GM23248 (cell line): ENCODE data around the gene XXYLT1. TPM values are rescaled to one million over a fixed set of nuclear protein-coding genes. Genes with fewer than 3 reads are reported as not detected.

Source experiments
- DNase-seq: peaks from one replicate; pipeline ENCODE4 v3.0.0-alpha.2; 2015
- H2AFZ ChIP-seq: fragments of 200-600 bp; sonication (generic); 2 replicates; pipeline ENCODE4 v1.6.1; 2016; ENCODE audit warnings: antibody characterized with exemption
- H3F3A ChIP-seq: fragments of 200-600 bp; sonication (generic); 2 replicates; pipeline ENCODE4 v1.6.1; 2016; ENCODE audit warnings: mild to moderate bottlenecking, antibody characterized with exemption, mixed run types; ENCODE audit not compliant: insufficient read depth
- H3K27ac ChIP-seq: fragments of 200-600 bp; sonication (generic); 2 replicates; pipeline ENCODE4 v1.5.1; 2016; ENCODE audit warnings: mild to moderate bottlenecking
- H3K27me3 ChIP-seq: fragments of 200-600 bp; sonication (generic); replicated peaks from 2 replicates; pipeline ENCODE4 v1.6.1; 2016; ENCODE audit warnings: mild to moderate bottlenecking; ENCODE audit not compliant: insufficient read depth
- H3K36me3 ChIP-seq: fragments of 200-600 bp; sonication (generic); 2 replicates; pipeline ENCODE4 v1.6.1; 2016; ENCODE audit warnings: low read depth, mild to moderate bottlenecking
- H3K4me1 ChIP-seq: fragments of 200-600 bp; sonication (generic); 2 replicates; pipeline ENCODE4 v1.6.1; 2016; ENCODE audit warnings: mild to moderate bottlenecking; ENCODE audit not compliant: insufficient read depth
- H3K4me2 ChIP-seq: fragments of 200-600 bp; sonication (generic); one replicate; pipeline ENCODE4 v1.6.1; 2016; ENCODE audit warnings: mild to moderate bottlenecking; ENCODE audit not compliant: unreplicated experiment
- H3K4me3 ChIP-seq: fragments of 200-600 bp; sonication (generic); 2 replicates; pipeline ENCODE4 v1.5.1; 2016; ENCODE audit warnings: mild to moderate bottlenecking
- H3K79me2 ChIP-seq: fragments of 200-600 bp; sonication (generic); 2 replicates; pipeline ENCODE4 v1.6.1; 2016; ENCODE audit warnings: mild to moderate bottlenecking; ENCODE audit not compliant: insufficient read depth
- H3K9ac ChIP-seq: fragments of 200-600 bp; sonication (generic); 2 replicates; pipeline ENCODE4 v1.6.1; 2016; ENCODE audit warnings: mild to moderate bottlenecking
- H3K9me2 ChIP-seq: fragments of 200-600 bp; sonication (generic); 2 replicates; pipeline ENCODE4 v1.6.1; 2016; ENCODE audit warnings: mixed run types, mild to moderate bottlenecking, moderate library complexity; ENCODE audit not compliant: insufficient read depth
- H3K9me3 ChIP-seq: fragments of 200-600 bp; sonication (generic); one replicate; pipeline ENCODE4 v1.6.1; 2017; ENCODE audit warnings: low read depth
- H4K20me1 ChIP-seq: fragments of 200-600 bp; sonication (generic); 2 replicates; pipeline ENCODE4 v1.6.0; 2016; ENCODE audit not compliant: insufficient read depth
- EZH2 ChIP-seq: fragments of 200-600 bp; sonication (generic); IDR thresholded peaks from 2 replicates; pipeline ENCODE4 v1.6.1; 2018; ENCODE audit warnings: antibody characterized with exemption, mild to moderate bottlenecking; ENCODE audit not compliant: insufficient read depth, poor library complexity, severe bottlenecking
- EZH2phosphoT487 ChIP-seq: fragments of 200-600 bp; sonication (generic); IDR thresholded peaks from 2 replicates; pipeline ENCODE4 v1.6.1; 2018; ENCODE audit warnings: antibody characterized with exemption, moderate library complexity, mild to moderate bottlenecking, low read depth; ENCODE audit not compliant: insufficient read depth
- WGBS, 2 experiments: methylation state at CpG; one replicate each; pipeline ENCODE4 v1.1.6; 2015 to 2017; ENCODE audit warnings: low lambda C conversion rate in 2 of 2, low coverage in 1 of 2; ENCODE audit errors: missing lambda C conversion rate in 2 of 2; 5-methylcytosine and 5-hydroxymethylcytosine counted together
- in situ Hi-C: fragments of 300-500 bp; cut with MboI; formaldehyde crosslinking; loops from 2 replicates; pipeline ENCODE4 v1.15.0; 2020
- polyA plus RNA-seq: library from polyadenylated mRNA; unstranded; fragments of >200 nt; fragmentation: Nextera tagmentation; extraction: Ambion mirVana; gene quantifications from 2 replicates; pipeline ENCODE4 v1.2.1, GENCODE V29; 2016
- total RNA-seq: library from RNA; depleted of rRNA; stranded (reverse); fragments of >200 nt; shearing (Covaris generic); gene quantifications from 2 replicates; pipeline ENCODE4 v1.2.3, GENCODE V29; 2014

Gene XXYLT1
- total and polyA plus RNA-seq, 2 experiments from 2014 or later, result 22.8 to 44.7 TPM

- peak overlapping the region; percentile 65 for H3K4me3 ChIP-seq
- DNase-seq, result peak; percentile 83
- H3K27me3 ChIP-seq, result no peaks in the 10 kb centered on the region
- peak overlapping the region; percentile 69 for H3K4me2 ChIP-seq
- 5% methylated on average over 29 of the region's 29 CpGs for WGBS, 2 experiments
- in situ Hi-C loops, result loop anchor here (10.0 to 25.0 kb wide), 2 partner anchors 406 to 422 kb away; partner anchors contain the start of gene FAM43A
- H3K9me3 ChIP-seq, result no peaks in the 10 kb centered on the region
- peaks cover 15% of the 10 kb centered on the region for H3K4me1 ChIP-seq
- no peaks in the 10 kb centered on the region for H4K20me1 ChIP-seq
- H3K9me2 ChIP-seq, result no peaks in the 10 kb centered on the region
- no peaks in the 10 kb centered on the region for H3K36me3 ChIP-seq
- H3F3A ChIP-seq, result peaks cover 14% of the 10 kb centered on the region
- H2AFZ ChIP-seq, result peak overlapping the region; percentile 62
- peak overlapping the region; percentile 44; the same call in 1 of the 2 replicates for H3K9ac ChIP-seq
- H3K27ac ChIP-seq, result no peak overlapping the region
- no peak for TF ChIP-seq EZH2
- no peak for TF ChIP-seq EZH2phosphoT487
- H3K79me2 ChIP-seq, result no peaks in the 10 kb centered on the region
Observed at GRCh38 chr3:195106418-195106906, 164.5 kb downstream of the XXYLT1 start.

- WGBS, 2 experiments, result 74 to 77% methylated on average over 12 of the region's 12 CpGs
Observed at GRCh38 chr3:195105841-195106417, 165.0 kb downstream of the XXYLT1 start.

GRCh38 chr3:195105389-195105788, 165.6 kb downstream of the XXYLT1 start:
- in situ Hi-C loops, result loop anchor here (10.0 to 25.0 kb wide), 2 partner anchors 407 to 421 kb away; partner anchors contain the start of gene FAM43A
- 84 to 87% methylated on average over 13 of the region's 13 CpGs for WGBS, 2 experiments
- DNase-seq, result no peak
- H2AFZ ChIP-seq, result no peak overlapping the region
- H3K4me3 ChIP-seq, result no peak overlapping the region
- H4K20me1 ChIP-seq, result no peaks in the 10 kb centered on the region
- H3F3A ChIP-seq, result peaks cover 23% of the 10 kb centered on the region
- no peaks in the 10 kb centered on the region for H3K9me2 ChIP-seq
- H3K27me3 ChIP-seq, result no peaks in the 10 kb centered on the region
- H3K27ac ChIP-seq, result no peak overlapping the region
- no peaks in the 10 kb centered on the region for H3K79me2 ChIP-seq
- H3K4me1 ChIP-seq, result peaks cover 23% of the 10 kb centered on the region
- no peak overlapping the region for H3K9ac ChIP-seq
- no peak overlapping the region for H3K4me2 ChIP-seq
- H3K9me3 ChIP-seq, result no peaks in the 10 kb centered on the region
- no peaks in the 10 kb centered on the region for H3K36me3 ChIP-seq
- no peak for TF ChIP-seq EZH2
- TF ChIP-seq EZH2phosphoT487, result no peak

More at GRCh38 chr3:195105841-195106417, 165.0 kb downstream of the XXYLT1 start:
- Histone ChIP-seq H4K20me1 (no peaks in the 10 kb centered on the region), H3K27ac (no peak overlapping the region), H3K4me2 (peak overlapping the region; percentile 69), H2AFZ (peak overlapping the region; percentile 62), H3K4me1 (peaks cover 21% of the 10 kb centered on the region), H3K36me3 (no peaks in the 10 kb centered on the region), H3K27me3 (no peaks in the 10 kb centered on the region), H3F3A (peaks cover 19% of the 10 kb centered on the region), H3K9me3 (no peaks in the 10 kb centered on the region), H3K9ac (peak overlapping the region; percentile 44; the same call in 1 of the 2 replicates), H3K4me3 (peak overlapping the region; percentile 65), H3K9me2 (no peaks in the 10 kb centered on the region), H3K79me2 (no peaks in the 10 kb centered on the region)
- no peak for TF ChIP-seq EZH2
- in situ Hi-C loops, result loop anchor here (10.0 to 25.0 kb wide), 2 partner anchors 406 to 421 kb away; partner anchors contain the start of gene FAM43A
- no peak for DNase-seq

- Histone ChIP-seq H3K27ac (no peak overlapping the region), H3F3A (peaks cover 23% of the 10 kb centered on the region), H3K4me1 (peaks cover 23% of the 10 kb centered on the region), H3K36me3 (no peaks in the 10 kb centered on the region), H3K27me3 (no peaks in the 10 kb centered on the region), H3K4me2 (no peak overlapping the region), H3K9me2 (no peaks in the 10 kb centered on the region), H3K79me2 (no peaks in the 10 kb centered on the region), H2AFZ (no peak overlapping the region), H4K20me1 (no peaks in the 10 kb centered on the region), H3K9me3 (no peaks in the 10 kb centered on the region), H3K9ac (no peak overlapping the region), H3K4me3 (no peak overlapping the region)
- DNase-seq, result no peak
- in situ Hi-C loops, result loop anchor here (10.0 to 25.0 kb wide), 2 partner anchors 408 to 420 kb away; partner anchors contain the start of gene FAM43A
- WGBS, 2 experiments, result 95 to 97% methylated on average over 8 of the region's 8 CpGs
- TF ChIP-seq EZH2, result no peak
- TF ChIP-seq EZH2phosphoT487, result no peak
Observed at GRCh38 chr3:195104340-195104739, 166.6 kb downstream of the XXYLT1 start.
